GM23248 (cell line): ENCODE results near the gene ANXA8.

Experiments
- EZH2 ChIP-seq: fragments of 200-600 bp; sonication (generic); IDR thresholded peaks from 2 replicates; pipeline ENCODE4 v1.6.1; 2018; ENCODE audit warnings: antibody characterized with exemption, mild to moderate bottlenecking; ENCODE audit not compliant: insufficient read depth, poor library complexity, severe bottlenecking
- EZH2phosphoT487 ChIP-seq: fragments of 200-600 bp; sonication (generic); IDR thresholded peaks from 2 replicates; pipeline ENCODE4 v1.6.1; 2018; ENCODE audit warnings: antibody characterized with exemption, moderate library complexity, mild to moderate bottlenecking, low read depth; ENCODE audit not compliant: insufficient read depth

DNA sequence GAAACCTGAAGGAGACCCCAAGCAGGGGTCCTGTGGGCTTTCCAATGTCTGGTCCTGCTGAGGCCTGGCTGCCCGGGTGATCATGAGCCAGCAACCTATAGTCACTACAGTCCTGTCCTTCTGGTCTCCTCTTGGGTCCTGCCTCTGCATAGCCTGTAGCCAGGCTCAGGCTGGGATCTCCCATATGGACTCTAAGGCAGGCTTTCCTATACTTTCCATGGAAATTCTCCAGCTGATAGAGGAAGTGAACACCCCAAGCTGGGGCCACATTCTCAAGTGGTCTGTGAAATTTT lies 26.4 kb downstream of the ANXA8 start:
- TF ChIP-seq EZH2 (no peak), EZH2phosphoT487 (no peak)
